HG03060 (cell line): Measurements from ENCODE around the gene SCAANT1.

Experiments used
- ATAC-seq: cut with Tn5 transposase; IDR thresholded peaks from one replicate; pipeline ENCODE4 v1.9.1; 2021; ENCODE audit warnings: low read depth, moderate number of reproducible peaks; ENCODE audit not compliant: unreplicated experiment

Gene SCAANT1

DNA sequence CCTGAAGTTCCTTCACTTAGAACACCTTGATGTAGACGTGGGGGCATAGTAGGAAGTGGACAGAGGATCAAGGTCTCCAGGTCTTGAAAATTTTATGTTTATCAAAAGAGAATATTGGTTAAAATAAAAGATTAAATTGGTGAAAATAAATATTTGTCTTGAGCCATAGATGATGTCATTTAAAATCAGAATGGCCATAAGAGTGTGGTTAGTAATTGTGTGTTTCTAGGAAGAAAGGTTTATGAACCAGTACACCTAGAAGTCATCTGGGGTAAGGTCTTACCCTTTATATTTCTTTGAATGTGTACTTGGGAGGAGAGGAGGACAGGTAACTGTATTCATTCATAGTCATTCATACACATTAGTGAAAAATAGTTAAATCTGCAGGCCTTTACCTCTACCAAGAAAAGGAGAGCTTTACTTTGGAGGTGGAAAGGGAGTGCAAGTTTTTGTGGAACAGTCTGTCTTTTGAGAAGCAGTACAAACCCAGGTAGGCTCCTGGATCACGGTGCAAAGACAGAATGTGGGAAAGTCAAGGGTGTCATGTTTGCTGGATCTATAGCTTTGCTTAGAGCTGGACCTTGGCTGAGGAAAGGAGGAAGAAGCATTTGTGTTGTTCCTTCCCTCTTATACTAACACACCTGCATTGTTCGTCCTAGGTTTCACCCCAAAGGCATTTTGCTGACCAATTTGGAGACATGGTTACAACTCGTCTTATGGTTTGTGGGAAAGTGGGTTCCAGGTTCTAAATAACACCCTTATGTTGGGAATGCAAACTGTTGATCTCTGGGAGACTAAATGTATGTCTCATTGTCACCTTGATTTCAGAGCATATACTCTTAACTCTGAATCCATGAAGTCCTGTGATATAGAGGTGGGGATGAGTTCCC, 6.2 kb downstream of the SCAANT1 start:
- ATAC-seq = no peak

DNA sequence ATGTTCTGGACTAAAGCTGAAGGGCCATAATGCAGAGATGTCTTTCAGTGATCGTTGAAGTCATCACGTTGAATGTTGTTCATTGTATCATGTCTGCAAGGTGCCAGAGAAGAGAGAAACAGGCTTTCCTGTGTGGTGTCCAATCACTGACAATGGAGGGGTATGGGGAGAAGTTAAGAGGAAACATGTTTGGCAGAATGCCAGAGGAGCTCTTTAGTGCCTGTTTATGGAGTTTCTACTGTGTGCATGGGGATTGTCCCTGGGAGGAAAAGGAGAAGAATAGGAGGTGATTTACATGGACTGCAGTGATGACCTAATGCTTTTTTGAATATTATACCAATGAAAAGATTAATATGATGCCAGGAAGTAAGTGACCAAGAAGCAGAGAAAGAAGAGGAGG, 11.7 kb downstream of the SCAANT1 start:
- no peak for ATAC-seq

DNA sequence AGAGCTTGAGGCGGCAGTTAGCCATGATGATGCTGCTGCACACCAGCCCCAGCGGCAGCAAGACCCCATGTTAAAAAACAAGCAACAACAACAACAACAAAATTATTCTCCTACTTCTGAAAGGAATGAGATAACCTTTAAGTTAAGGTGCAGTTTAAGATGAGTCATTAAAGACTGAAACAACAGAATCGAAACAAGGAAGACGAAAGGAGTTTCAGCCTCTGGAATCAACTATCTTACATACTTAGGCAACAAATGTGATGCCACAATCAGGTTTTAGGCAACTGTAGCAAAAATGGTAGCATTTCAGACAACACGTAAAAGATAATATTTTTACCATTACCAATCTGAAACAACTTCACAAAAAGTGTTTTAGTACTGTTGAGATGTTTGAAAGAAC, 12.2 kb downstream of the SCAANT1 start:
- no peak for ATAC-seq

DNA sequence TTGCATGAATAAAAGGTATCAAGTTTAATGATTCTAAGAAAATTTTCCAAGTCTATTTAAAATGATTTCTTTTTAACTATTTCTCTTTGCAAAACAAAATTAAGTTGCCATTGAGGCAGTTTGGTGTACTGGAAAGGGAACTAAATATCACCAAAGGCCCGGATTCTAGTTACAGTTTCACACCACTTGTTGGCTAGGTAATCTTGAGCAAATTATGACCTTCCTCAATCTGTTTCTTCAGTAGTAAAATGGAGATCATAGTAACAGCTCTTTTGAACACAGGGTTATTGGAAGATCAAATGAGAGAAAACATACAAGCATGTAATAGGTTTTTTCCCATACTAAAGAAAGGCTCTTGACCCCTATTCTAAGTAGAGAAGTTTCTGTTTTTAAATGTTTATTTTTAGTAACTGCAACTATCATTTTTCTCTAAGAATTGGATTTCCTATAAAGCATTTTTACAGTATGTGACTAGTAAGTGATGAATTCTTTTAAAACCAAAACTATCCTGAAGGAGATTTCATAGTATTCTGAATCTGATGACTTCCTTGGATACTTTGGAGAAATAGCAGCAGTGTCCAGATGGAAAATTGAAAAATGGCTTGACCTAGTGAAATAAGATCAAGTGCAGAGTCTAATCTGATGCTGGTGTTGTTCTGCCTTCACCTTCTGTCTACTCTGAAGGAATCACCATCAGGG, 15.7 kb downstream of the SCAANT1 start:
- ATAC-seq = no peak

DNA sequence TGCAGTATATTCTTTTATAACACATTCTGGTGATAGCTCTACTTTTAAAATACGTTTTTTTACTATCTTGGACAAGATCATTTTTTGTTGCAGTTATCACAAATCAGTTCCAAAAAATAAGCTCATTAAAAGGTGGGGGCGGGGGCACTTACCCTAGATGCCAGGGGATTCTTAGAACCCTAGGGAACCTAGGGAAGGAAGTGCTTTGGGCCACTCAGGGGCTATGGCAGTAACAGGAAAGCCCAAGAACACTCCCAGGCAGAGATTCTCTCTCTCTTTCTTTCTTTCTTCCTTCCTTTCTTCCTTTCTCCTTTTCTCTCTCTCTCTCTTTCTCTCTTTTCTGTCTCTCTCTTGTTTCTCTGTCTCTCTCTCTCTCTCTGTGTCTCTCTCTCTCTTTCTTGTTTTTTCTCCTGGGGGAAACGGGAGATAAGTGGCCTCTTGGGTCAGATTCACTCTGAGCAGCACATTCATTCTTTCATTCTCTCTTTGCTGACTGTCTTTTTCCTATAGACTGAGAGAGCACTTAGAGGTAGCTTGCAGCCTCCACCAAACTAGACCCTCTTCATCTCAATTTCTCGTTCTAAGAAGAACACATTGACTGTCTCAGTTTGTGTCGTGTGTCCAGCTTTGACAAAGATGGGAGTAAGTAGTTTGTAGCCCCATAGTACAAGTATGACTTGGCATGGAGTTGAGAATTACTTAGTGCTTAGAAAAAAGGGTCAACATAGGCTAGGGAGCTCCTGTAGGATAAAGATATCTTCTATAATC, 16.6 kb downstream of the SCAANT1 start:
- no peak for ATAC-seq

DNA sequence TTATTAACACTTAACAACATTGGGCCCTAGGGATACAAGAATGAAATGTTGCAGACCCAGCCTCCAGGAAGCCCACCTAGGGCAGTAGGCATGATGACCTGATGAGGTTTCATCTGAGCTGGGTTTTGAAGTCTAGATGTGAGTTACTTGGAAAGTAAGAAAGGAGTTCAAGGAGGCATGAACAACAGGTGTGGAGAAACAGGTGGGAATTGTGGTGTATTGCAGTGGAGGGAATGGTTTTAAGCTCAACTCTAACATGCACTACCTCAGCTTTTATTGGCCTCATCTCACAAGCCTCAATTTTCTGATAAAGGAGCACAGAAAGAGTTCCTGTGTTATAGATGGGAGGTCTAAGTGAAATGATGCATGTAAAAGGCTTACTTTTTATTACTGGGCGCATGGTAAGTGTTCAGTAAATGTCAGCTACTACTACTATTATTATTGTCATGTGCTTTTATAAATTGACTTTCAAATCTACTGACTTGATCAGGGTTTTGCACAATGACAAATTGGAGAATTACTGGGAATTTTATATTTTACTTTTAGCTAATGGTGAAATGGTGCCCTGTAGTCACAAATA, 19.3 kb downstream of the SCAANT1 start:
- ATAC-seq = no peak

DNA sequence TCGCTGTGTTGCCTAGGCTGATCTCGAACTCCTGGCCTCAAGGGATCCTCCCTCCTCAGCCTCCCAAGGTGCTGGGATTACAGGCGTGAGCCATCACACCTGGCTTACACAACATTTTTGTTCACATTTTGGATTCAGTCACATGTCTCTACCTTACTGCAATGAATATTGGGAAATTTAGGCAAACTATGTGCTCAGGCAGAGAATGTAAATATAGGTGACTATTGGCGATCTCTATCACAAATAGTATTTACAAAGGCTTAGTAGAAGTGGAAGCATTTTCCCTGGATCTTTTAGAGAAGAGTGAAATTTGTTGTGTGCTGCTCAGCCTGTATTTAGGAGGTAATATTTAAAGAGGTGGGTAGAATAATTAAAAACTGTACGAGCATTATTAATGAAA, 20.7 kb downstream of the SCAANT1 start:
- ATAC-seq = no peak

DNA sequence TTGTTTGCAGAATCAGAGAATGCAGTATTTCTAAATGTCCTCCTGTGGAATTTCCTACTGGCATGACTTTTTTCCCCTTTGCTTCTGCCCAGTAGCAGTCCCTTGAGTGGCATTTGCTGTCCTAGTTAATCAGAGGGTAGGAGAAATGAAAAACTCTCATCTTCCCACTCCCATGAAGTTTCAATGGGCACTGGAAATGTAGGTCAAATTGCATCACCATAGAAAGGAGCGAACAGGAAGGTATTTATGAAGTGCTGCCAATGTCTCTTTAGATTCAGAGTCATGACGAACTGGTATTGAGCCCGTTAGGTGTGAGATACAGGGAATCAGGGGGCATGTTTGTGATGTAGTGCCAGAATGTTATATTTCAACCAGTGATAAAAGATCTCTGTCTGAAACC, 25.3 kb downstream of the SCAANT1 start:
- no peak for ATAC-seq

DNA sequence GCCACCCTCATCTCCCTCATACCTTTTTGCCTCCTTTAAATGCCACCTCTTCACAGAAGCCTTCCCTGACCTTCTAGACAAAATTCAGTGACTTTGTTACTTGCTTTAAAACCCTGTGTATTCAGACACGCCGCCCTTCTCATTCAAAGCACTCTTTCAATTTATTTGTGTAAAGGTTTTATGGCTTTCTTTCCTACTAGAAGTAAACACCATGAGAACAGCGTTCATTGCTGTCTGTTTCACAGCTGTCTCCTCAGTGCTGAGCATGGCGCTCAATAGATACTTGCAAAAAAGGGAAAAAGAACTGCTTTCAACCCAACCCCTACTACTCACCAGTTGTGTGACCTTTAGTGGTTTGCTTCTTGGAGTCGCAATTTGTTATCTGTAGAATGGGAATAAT, 31.5 kb downstream of the SCAANT1 start:
- no peak for ATAC-seq

DNA sequence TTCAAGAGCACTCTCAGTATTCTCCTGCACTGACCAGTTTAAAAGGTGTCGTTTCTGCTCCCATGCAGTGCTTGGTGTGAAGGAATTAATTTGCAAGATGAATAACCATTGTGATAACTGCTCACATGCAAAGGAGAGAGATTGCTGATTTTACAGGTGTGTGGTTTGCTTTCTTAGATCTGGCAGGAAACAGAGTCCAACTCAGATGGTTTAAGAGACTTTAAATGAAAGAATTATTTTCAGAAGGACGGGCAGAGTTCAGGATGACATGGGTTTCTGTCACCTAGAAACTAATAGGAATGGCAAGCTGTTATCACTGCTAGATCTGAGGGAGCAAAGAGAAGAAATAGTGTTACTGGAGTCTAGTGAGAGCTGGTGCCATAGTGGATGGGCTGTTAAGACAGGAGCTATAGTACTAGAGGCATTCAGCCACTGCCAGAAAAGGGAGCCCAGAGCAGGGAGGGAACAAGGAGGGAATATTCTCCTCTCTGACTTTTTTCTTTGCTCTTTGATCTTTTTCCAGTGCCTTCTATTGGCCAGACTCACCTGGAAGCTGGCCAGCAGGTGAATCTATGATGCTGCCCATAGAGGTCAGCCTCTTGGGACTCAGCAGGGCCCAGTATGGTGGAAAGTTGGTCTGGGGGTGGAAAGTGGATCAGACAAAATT, 33.7 kb downstream of the SCAANT1 start:
- ATAC-seq = no peak

DNA sequence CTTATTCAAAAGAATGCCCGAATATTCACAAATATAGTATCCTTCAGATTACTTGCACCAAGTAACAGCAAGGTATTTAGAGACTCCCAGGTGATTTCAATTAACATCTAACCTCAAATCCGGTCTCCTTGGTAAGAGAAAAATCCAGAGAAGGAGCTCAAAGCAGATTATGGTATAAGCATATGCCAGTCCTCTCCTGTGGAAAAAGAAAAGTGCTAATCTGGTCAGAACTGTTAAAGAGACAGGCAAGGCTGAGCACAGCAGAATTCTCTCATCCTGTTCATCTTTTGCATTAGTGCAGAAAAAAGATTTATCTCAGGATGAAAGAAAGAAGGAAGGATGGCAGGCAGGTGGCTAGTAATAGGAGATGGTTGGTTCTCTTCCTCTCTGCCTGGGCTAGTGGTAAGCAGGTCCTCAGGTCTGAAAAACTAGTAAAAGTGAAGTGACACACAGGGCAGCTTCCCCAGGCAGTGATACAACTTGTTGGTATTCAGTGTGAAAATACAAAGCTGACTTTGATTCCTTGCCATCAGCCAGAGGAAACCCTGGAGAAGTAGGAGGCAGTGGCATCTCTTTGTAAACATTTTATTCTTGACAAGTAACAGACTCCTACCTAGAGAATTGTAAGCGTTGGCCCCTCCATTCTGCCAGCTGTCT, 34.3 kb downstream of the SCAANT1 start:
- ATAC-seq = no peak

DNA sequence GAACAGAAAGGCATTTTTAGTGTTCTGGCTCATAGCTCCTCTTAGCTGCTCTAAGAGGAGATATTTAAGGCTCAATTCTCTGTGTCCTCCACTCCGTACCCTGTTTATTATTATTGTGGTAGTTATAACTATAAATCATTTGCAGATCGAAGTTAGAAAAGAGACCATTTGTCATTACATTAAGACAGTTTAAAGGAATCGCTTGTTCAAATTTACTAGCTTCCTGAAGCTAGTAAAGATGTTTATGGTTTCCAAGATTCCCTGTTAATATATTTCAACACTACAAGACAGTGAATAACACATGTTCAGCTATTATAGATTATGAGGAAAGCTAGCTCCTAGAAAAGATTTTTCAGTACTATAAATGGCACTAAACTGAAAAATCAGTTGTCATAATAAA, 35.9 kb downstream of the SCAANT1 start:
- ATAC-seq = no peak

DNA sequence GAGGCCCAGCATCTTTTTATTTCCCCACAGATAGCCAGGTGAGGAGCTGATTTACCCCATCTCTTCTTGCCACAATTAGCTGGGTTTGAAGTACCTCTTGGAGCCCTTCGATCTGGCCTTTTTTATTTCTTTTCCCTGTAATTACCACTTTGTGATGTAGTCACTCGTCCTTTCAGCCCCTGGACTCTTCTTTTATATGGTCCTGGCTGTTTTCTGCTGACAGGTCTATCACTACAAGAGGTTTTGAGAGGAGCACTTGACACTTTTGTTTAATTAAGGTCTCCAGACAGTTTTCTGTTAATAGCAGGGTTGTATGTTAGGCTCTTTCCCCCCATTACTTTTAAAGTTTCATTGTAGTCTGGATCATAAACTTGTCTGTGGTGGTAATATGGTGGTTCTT, 36.7 kb downstream of the SCAANT1 start:
- no peak for ATAC-seq

DNA sequence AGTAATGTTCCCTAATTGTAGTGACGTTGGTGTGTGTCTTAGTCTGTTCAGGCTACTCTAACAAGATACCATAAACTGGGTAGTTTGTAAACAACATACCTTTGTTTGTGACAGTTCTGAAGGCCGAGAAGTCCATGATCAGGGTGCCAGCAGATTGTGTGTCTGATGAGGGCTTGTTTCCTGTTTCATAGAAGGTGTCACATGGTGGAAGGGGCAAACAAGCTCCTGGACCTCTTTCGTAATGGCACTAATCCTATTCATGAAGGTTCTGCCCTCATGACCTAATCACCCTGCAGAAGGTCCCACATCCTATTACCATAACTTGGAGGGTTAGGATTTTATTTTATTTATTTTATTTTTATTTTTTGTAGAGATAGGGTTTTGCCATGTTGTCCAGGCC, 37.4 kb downstream of the SCAANT1 start:
- no peak for ATAC-seq

DNA sequence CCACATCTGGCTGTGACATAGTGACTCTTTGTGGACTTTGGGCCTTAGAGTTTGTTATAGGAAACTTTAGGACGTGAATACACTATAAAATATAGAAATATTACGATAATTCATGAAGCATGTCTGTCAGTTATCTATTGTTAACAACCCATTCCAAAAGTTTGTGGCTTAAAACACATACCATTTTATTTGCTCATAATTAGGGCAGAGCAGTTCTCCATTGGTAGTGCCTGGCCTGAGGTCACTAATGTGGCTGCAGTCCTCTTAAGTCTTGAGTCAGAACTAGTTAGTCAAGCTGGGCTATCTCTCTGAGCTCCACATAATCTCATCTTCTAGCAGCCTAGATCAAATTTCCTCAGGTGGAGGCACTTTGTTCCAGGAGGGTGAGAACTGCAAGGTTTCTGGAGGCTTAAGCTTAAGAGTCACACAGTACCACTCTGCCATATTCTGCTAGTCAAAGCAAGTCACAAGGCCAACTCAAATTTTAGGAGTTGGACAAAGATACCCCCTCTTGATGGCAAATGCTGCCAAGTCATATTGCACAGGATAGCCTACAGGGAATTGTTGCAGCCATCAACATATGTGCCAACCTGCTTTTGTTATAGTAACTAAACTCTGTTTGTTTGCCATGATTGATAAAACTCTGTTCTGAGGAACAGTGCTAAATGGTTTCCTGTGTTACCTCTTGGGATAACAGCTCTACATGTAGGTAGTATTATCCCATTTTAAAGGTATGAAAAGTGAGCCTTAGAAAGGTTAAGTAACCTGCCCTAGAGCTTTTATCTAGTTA, 39.9 kb downstream of the SCAANT1 start:
- ATAC-seq = no peak

DNA sequence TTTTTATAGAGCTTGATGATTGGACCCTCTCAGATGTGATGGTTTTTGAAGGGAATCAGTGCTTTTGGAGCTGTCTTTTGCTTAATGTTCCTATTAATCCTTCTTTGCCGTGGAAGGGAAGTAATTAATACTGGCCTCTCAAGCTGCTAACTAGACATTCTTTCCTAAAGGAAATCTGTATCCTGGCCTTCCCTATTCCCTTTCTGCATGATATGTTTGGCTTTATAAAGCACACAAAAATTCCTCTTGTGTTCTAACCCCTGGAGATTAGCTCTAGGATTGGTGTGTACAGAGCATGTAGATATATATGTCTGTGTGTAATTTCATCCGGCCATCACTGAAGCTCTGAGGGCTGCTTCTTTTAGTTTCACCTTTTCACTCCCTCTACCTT, 41.6 kb downstream of the SCAANT1 start:
- no peak for ATAC-seq

DNA sequence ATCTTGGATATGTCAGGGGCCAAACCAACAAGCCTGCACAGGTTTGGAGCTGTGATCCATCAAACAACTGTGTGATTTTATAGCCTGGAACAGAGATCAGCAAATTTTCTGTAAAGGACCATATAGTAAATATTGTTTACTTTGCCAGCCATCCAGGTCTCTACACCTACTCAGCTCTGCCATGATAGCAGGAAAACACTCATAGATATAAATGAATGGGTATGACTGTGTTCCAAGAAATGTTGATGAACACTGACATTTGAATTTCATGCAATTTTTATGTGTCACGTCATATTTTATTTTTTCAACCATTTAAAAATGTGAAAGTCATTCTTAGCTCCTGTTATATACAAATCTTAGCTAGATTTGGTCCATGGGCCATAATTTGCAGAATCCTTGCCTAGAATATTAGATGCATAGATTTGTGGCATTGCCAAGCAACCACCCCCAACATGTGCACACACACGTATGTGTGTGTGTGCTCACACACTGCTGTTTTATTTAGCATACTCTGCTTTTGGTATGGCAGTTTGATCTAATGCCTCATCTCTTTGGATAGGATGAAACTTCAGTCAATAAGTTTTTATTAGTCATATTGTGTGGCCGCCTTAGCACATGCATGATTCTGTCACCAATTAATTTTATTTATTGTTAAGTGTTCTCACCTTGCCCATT, 42.1 kb downstream of the SCAANT1 start:
- ATAC-seq = no peak

DNA sequence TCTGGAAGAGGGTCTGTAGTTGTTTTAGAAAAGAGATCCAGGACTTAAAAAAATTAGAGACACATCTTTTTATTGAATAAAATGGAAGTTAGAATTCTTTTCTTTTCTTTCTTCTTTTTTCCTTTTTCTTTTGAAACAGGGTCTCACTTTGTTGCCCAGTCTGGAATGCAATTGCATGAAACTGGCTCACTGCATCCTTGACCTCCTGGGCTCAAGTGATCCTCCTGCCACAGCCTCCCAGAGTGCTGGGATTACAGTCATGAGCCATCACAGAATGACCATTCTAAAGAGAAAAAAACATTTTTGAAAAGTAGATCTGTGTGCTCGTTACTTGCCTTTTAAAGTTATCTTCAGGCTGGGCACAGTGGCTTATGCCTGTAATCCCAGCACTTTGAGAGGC, 45.0 kb downstream of the SCAANT1 start:
- no peak for ATAC-seq

DNA sequence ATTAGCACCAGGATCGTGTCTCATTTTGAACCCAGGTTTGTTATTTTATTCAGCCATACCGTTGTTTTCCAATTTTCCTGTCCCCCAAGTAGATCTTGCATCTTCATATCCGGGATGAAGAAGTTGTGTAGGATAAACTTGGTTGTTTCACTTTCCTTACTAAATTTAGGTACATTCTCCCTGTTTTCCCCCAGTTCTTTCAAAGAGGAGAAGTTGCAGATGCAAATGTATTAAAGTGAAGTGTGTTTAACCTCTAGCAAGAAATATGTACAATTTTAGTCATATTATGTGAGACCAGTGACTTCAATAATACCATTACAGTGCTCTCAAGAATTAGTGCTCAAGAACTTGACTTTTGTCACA, 47.2 kb downstream of the SCAANT1 start:
- ATAC-seq = no peak
